DMS 273 (cell line): ENCODE data around the gene SLC12A8.

Experiments used
- DNase-seq: peaks from one replicate; lab custom pipeline; 2025; ENCODE audit not compliant: unreplicated experiment; lab: John Stamatoyannopoulos, UW

The SLC12A8 gene

GRCh38 chr3:125055913-125056745, 156.4 kb downstream of the SLC12A8 start, which contains the start of gene HEG1:
TSS of gene HEG1 (minus strand) at chr3:125055997. CDS start at chr3:125055890, 107 bp downstream.
- DNase-seq = peak; percentile 95

- peak; percentile 89 for DNase-seq
Measured at GRCh38 chr3:125055331-125055912, 157.1 kb downstream of the SLC12A8 start.

- peak; percentile 72 for DNase-seq
Measured at GRCh38 chr3:125054449-125055329, 157.9 kb downstream of the SLC12A8 start.

GRCh38 chr3:125054062-125054448, 158.5 kb downstream of the SLC12A8 start:
- DNase-seq = no peak

GRCh38 chr3:125053304-125053699, 159.2 kb downstream of the SLC12A8 start:
- DNase-seq = no peak

- peak; percentile 77 for DNase-seq
Measured at GRCh38 chr3:125052624-125053303, 159.8 kb downstream of the SLC12A8 start.

GRCh38 chr3:125051715-125052581, 160.6 kb downstream of the SLC12A8 start:
- peak; percentile 85 for DNase-seq

- DNase-seq = no peak
Measured at GRCh38 chr3:125051205-125051604, 161.3 kb downstream of the SLC12A8 start.

- no peak for DNase-seq
Measured at GRCh38 chr3:125050488-125051090, 162.0 kb downstream of the SLC12A8 start.

GRCh38 chr3:125048282-125048681, 164.3 kb downstream of the SLC12A8 start:
- DNase-seq = peak; percentile 50

GRCh38 chr3:125045965-125046364, 166.6 kb downstream of the SLC12A8 start:
- no peak for DNase-seq

GRCh38 chr3:125045194-125045593, 167.4 kb downstream of the SLC12A8 start:
- no peak for DNase-seq

GRCh38 chr3:125043599-125044151, 168.9 kb downstream of the SLC12A8 start:
- no peak for DNase-seq

- no peak for DNase-seq
Measured at GRCh38 chr3:125042725-125043406, 169.7 kb downstream of the SLC12A8 start.

GRCh38 chr3:125039131-125040100, 173.1 kb downstream of the SLC12A8 start:
- peak; percentile 24 for DNase-seq

- no peak for DNase-seq
Measured at GRCh38 chr3:125037498-125038150, 174.9 kb downstream of the SLC12A8 start.

GRCh38 chr3:125035217-125035616, 177.3 kb downstream of the SLC12A8 start:
- no peak for DNase-seq
